Right cardiac atrium (tissue), 5 donors: ENCODE results near the gene HOXA4. TPM values are rescaled to one million over a fixed set of nuclear protein-coding genes. Genes with fewer than 3 reads are reported as not detected.
A peak's percentile ranks its signal among the peaks of the same experiment; 100 is the strongest.

Experiments
- ATAC-seq, 2 donors: fragments of 200-7000 bp; cut with Tn5 transposase; one replicate each; pipeline versions ENCODE4 v1.8.0 to v1.9.1; 2020; ENCODE audit warnings: moderate library complexity in 2 of 2, mild to moderate bottlenecking in 1 of 2
- DNase-seq, 3 donors: peaks; one replicate each; pipeline ENCODE4 v3.0.0-alpha.2; 2020
- H3K27ac ChIP-seq: one replicate; pipeline ENCODE4 v1.5.1; 2013; ENCODE audit warnings: mild to moderate bottlenecking, low read length, control low read depth, moderate library complexity
- H3K27me3 ChIP-seq: one replicate; pipeline ENCODE4 v1.6.1; 2013; ENCODE audit not compliant: control insufficient read depth, insufficient read depth
- H3K4me1 ChIP-seq: one replicate; pipeline ENCODE4 v1.6.1; 2013; ENCODE audit warnings: low read length; ENCODE audit not compliant: control insufficient read depth, insufficient read depth
- H3K4me3 ChIP-seq: one replicate; pipeline ENCODE4 v1.5.1; 2013; ENCODE audit warnings: low read length, control low read depth
- H3K9me3 ChIP-seq: one replicate; pipeline ENCODE4 v1.6.1; 2013; ENCODE audit warnings: low read length; ENCODE audit not compliant: control insufficient read depth
- WGBS: extraction: QIAGEN DNeasy Blood & Tissue Kit; methylation state at CpG from one replicate; pipeline ENCODE4 v1.1.7; 2013; 5-methylcytosine and 5-hydroxymethylcytosine counted together
- intact Hi-C, 4 donors: fragments of 100-400 bp; cut with DNase I; formaldehyde crosslinking; loops; one replicate each; pipeline versions ENCODE4 v1.11.0 to v1.14.0; 2022 to 2023
- polyA plus RNA-seq: library from polyadenylated mRNA; stranded (reverse); fragments of 200-250 nt; gene quantifications from one replicate; pipeline ENCODE4 v1.2.3, GENCODE V29; 2013
- total RNA-seq, 4 donors: library from RNA; stranded (reverse); fragmentation: NEBNext Ultra II Directional; extraction: Animal tissue kit (Norgen Biotek cat#: 25700); gene quantifications; one replicate each; pipeline ENCODE4 v1.2.1, GENCODE V29; 2021
- donor health status: healthy with polysubstance abuse.
- donor health status: DM: no; HTN: yes; CAD: no.
- donor health status: DM: no; HTN: no; CAD: no.
- donor health status: DM: no; HTN: yes; CAD: no; lungs with severe emphysema.
- donor health status: DM: yes; HTN: yes; CAD: no.

Gene HOXA4
- total and polyA plus RNA-seq, 5 donors = 0.12 to 3.3 (median 1.9) TPM

- Histone ChIP-seq H3K4me1 (no peaks in the 10 kb centered on the region), H3K27me3 (no peaks in the 10 kb centered on the region), H3K27ac (peak overlapping the region; percentile 53), H3K9me3 (no peaks in the 10 kb centered on the region), H3K4me3 (no peak overlapping the region)
- 36% methylated on average over 66 of the region's 66 CpGs for WGBS
- intact Hi-C loops = no loop called here
- DNase-seq = peak in 2 of 3 donors; percentile 57 to 69
- ATAC-seq = no peak
These were observed 20.1 kb downstream of the HOXA4 start for GRCh38 chr7:27110186-27111031.

GRCh38 chr7:27109466-27110185 lies 20.9 kb downstream of the HOXA4 start:
- Histone ChIP-seq H3K27me3 (no peaks in the 10 kb centered on the region), H3K4me1 (no peaks in the 10 kb centered on the region), H3K4me3 (no peak overlapping the region), H3K27ac (no peak overlapping the region), H3K9me3 (no peaks in the 10 kb centered on the region)
- intact Hi-C loops = no loop called here
- no peak for ATAC-seq
- no peak for DNase-seq
- 88% methylated on average over 4 of the region's 4 CpGs for WGBS

GRCh38 chr7:27108390-27109127 lies 22.0 kb downstream of the HOXA4 start:
- DNase-seq (peak; percentile 55 to 82 (median 71)), ATAC-seq (peak; percentile 63 to 83)
- no peaks in the 10 kb centered on the region for H3K27me3 ChIP-seq
- intact Hi-C loops = no loop called here
- H3K9me3 ChIP-seq = no peaks in the 10 kb centered on the region
- 21% methylated on average over 41 of the region's 41 CpGs for WGBS
- peak overlapping the region; percentile 27 for H3K4me3 ChIP-seq
- peak overlapping the region; percentile 33 for H3K27ac ChIP-seq
- H3K4me1 ChIP-seq = no peaks in the 10 kb centered on the region

GRCh38 chr7:27107391-27108381 lies 22.9 kb downstream of the HOXA4 start:
- 25% methylated on average over 47 of the region's 47 CpGs for WGBS
- intact Hi-C loops = no loop called here
- Histone ChIP-seq H3K4me1 (no peaks in the 10 kb centered on the region), H3K4me3 (peak overlapping the region; percentile 27), H3K9me3 (no peaks in the 10 kb centered on the region), H3K27me3 (no peaks in the 10 kb centered on the region), H3K27ac (peak overlapping the region; percentile 7)
- DNase-seq = peak in 1 of 3 donors; percentile 55
- ATAC-seq = peak in 1 of 2 donors; percentile 18

GRCh38 chr7:27106901-27107240 lies 23.7 kb downstream of the HOXA4 start:
- no peak for DNase-seq
- no peaks in the 10 kb centered on the region for H3K9me3 ChIP-seq
- no peaks in the 10 kb centered on the region for H3K4me1 ChIP-seq
- H3K4me3 ChIP-seq = peak overlapping the region; percentile 48
- peak overlapping the region; percentile 84 for H3K27ac ChIP-seq
- intact Hi-C loops = no loop called here
- no peaks in the 10 kb centered on the region for H3K27me3 ChIP-seq
- 27% methylated on average over 14 of the region's 14 CpGs for WGBS
- ATAC-seq = no peak

GRCh38 chr7:27106181-27106900 lies 24.2 kb downstream of the HOXA4 start:
- Histone ChIP-seq H3K4me3 (peak overlapping the region; percentile 48), H3K27ac (peak overlapping the region; percentile 84), H3K4me1 (no peaks in the 10 kb centered on the region), H3K27me3 (no peaks in the 10 kb centered on the region), H3K9me3 (no peaks in the 10 kb centered on the region)
- DNase-seq = peak in 2 of 3 donors; percentile 52 to 63
- intact Hi-C loops = no loop called here
- 17% methylated on average over 44 of the region's 44 CpGs for WGBS
- ATAC-seq = peak in 1 of 2 donors; percentile 56

GRCh38 chr7:27105301-27106031 lies 25.1 kb downstream of the HOXA4 start:
- H3K27me3 ChIP-seq = no peaks in the 10 kb centered on the region
- intact Hi-C loops = no loop called here

GRCh38 chr7:27104341-27105058 lies 26.1 kb downstream of the HOXA4 start:
- Histone ChIP-seq H3K4me3 (no peak overlapping the region), H3K27me3 (no peaks in the 10 kb centered on the region), H3K27ac (no peak overlapping the region), H3K9me3 (no peaks in the 10 kb centered on the region), H3K4me1 (no peaks in the 10 kb centered on the region)
- DNase-seq (no peak), ATAC-seq (no peak)
- 28% methylated on average over 13 of the region's 13 CpGs for WGBS
- intact Hi-C loops = no loop called here

More at GRCh38 chr7:27105301-27106031, 25.1 kb downstream of the HOXA4 start:
- ATAC-seq (no peak), DNase-seq (no peak)
- Histone ChIP-seq H3K4me1 (no peaks in the 10 kb centered on the region), H3K27ac (no peak overlapping the region), H3K4me3 (no peak overlapping the region), H3K9me3 (no peaks in the 10 kb centered on the region)
- 42% methylated on average over 13 of the region's 13 CpGs for WGBS
